Neuronal stem cell (in vitro differentiated cells): ENCODE data around the gene TSPAN17. TPM values are rescaled to one million over a fixed set of nuclear protein-coding genes. Genes with fewer than 3 reads are reported as not detected.
"Not testable (repeated sequence)": the region's sequence is repeated elsewhere in the genome, so short reads cannot be mapped to it uniquely, and the experiment has no call there.

Source experiments
- DNase-seq: peaks from one replicate; pipeline ENCODE4 v3.0.0-alpha.2; 2013; ENCODE audit warnings: low spot score
- H2AFZ ChIP-seq: one replicate; pipeline ENCODE4 v1.6.1; 2013; ENCODE audit warnings: mild to moderate bottlenecking, low read length, inconsistent platforms
- H2AK5ac ChIP-seq: 2 replicates; pipeline ENCODE4 v1.6.1; 2013; ENCODE audit warnings: low read depth, mild to moderate bottlenecking, inconsistent platforms, low read length, moderate library complexity, mixed read lengths
- H2BK120ac ChIP-seq: 2 replicates; pipeline ENCODE4 v1.6.1; 2013; ENCODE audit warnings: low read depth, mild to moderate bottlenecking, inconsistent platforms, low read length, moderate library complexity, mixed read lengths
- H2BK12ac ChIP-seq: one replicate; pipeline ENCODE4 v1.6.1; 2013; ENCODE audit warnings: low read length, inconsistent platforms
- H2BK15ac ChIP-seq: 2 replicates; pipeline ENCODE4 v1.6.1; 2013; ENCODE audit warnings: mild to moderate bottlenecking, low read length, inconsistent platforms, mixed read lengths
- H2BK5ac ChIP-seq: one replicate; pipeline ENCODE4 v1.6.1; 2013; ENCODE audit warnings: inconsistent platforms, mild to moderate bottlenecking, low read length, moderate library complexity
- H3K14ac ChIP-seq: one replicate; pipeline ENCODE4 v1.6.1; 2013; ENCODE audit warnings: low read length, inconsistent platforms
- H3K18ac ChIP-seq: 2 replicates; pipeline ENCODE4 v1.6.1; 2013; ENCODE audit warnings: low read length, inconsistent platforms
- H3K23ac ChIP-seq: 2 replicates; pipeline ENCODE4 v1.6.1; 2013; ENCODE audit warnings: low read depth, mild to moderate bottlenecking, mixed read lengths, low read length, inconsistent platforms; ENCODE audit not compliant: poor library complexity
- H3K27ac ChIP-seq: replicated peaks from 3 replicates; pipeline ENCODE4 v1.5.1; 2013; ENCODE audit warnings: low read length, inconsistent platforms
- H3K27me3 ChIP-seq, 3 experiments: 2 replicates each; pipeline ENCODE4 v1.6.1; 2013; ENCODE audit warnings: low read length in 3 of 3, mild to moderate bottlenecking in 2 of 3, inconsistent platforms in 1 of 3, low read depth in 1 of 3, mixed read lengths in 1 of 3, moderate library complexity in 1 of 3; ENCODE audit not compliant: control insufficient read depth in 3 of 3, insufficient read depth in 3 of 3
- H3K36me3 ChIP-seq, 2 donors: replicated peaks in 1 of 2; 2 replicates each; pipeline ENCODE4 v1.6.1; 2013; ENCODE audit warnings: low read length in 2 of 2; ENCODE audit not compliant: control insufficient read depth in 2 of 2, insufficient read depth in 2 of 2
- H3K4ac ChIP-seq: 2 replicates; pipeline ENCODE4 v1.6.1; 2013; ENCODE audit warnings: inconsistent platforms, mild to moderate bottlenecking, low read length, moderate library complexity
- H3K4me1 ChIP-seq, 2 donors: 1 replicate in 1 of 2; 2 replicates in 1 of 2; pipeline ENCODE4 v1.6.1; 2013; ENCODE audit warnings: low read length in 2 of 2, low read depth in 1 of 2; ENCODE audit not compliant: control insufficient read depth in 2 of 2, insufficient read depth in 1 of 2
- H3K4me2 ChIP-seq: one replicate; pipeline ENCODE4 v1.6.1; 2013; ENCODE audit warnings: mild to moderate bottlenecking, low read length, inconsistent platforms; ENCODE audit not compliant: insufficient read depth, poor library complexity, severe bottlenecking
- H3K4me3 ChIP-seq, 2 donors: 2 replicates each; pipeline ENCODE4 v1.5.1; 2013; ENCODE audit warnings: low read length in 2 of 2, mild to moderate bottlenecking in 2 of 2, inconsistent platforms in 1 of 2, moderate library complexity in 1 of 2
- H3K79me1 ChIP-seq: one replicate; pipeline ENCODE4 v1.6.1; 2013; ENCODE audit warnings: low read depth, mild to moderate bottlenecking, inconsistent platforms, low read length, moderate library complexity
- H3K9ac ChIP-seq: one replicate; pipeline ENCODE4 v1.6.1; 2013; ENCODE audit warnings: mild to moderate bottlenecking, low read depth, low read length, inconsistent platforms; ENCODE audit not compliant: poor library complexity
- H3K9me3 ChIP-seq, 2 donors: replicated peaks in 1 of 2; 2 replicates each; pipeline versions ENCODE3 to v1.6.1; 2013; ENCODE audit warnings: low read length in 2 of 2, mild to moderate bottlenecking in 2 of 2, inconsistent platforms in 1 of 2, low read depth in 1 of 2, mixed read lengths in 1 of 2, moderate library complexity in 1 of 2; ENCODE audit not compliant: control insufficient read depth in 2 of 2, insufficient read depth in 1 of 2
- H4K8ac ChIP-seq: one replicate; pipeline ENCODE4 v1.6.1; 2013; ENCODE audit warnings: low read depth, mild to moderate bottlenecking, inconsistent platforms, low read length, moderate library complexity
- H4K91ac ChIP-seq: one replicate; pipeline ENCODE4 v1.6.1; 2013; ENCODE audit warnings: low read length, low read depth, mild to moderate bottlenecking, inconsistent platforms; ENCODE audit not compliant: poor library complexity
- WGBS, 2 donors: extraction: QIAGEN DNeasy Blood & Tissue Kit; methylation state at CpG; one replicate each; pipeline ENCODE4 v1.1.7; 2013; ENCODE audit warnings: missing lambda C conversion rate in 2 of 2, mixed read lengths in 1 of 2; ENCODE audit not compliant: insufficient read length in 2 of 2, insufficient replicate concordance in 1 of 2; ENCODE audit errors: extremely low coverage in 2 of 2; 5-methylcytosine and 5-hydroxymethylcytosine counted together
- polyA plus RNA-seq, 2 experiments: library from polyadenylated mRNA; stranded (reverse); fragments of 200-250 nt; gene quantifications; one replicate each; pipeline ENCODE4 v1.2.3, GENCODE V29; 2013

The TSPAN17 gene
- 24.8 TPM for polyA plus RNA-seq (2013, experiment 1 of 2)
- polyA plus RNA-seq (2013, experiment 2 of 2), result 23.4 TPM

GRCh38 chr5:176647030-176647842 is at the start of gene TSPAN17:
TSS of gene TSPAN17 (plus strand) at chr5:176647484. CDS start at chr5:176647616, 132 bp downstream.
- Histone ChIP-seq H3K4ac (peak within 1 kb of the TSS; percentile 93), H2BK15ac (peak within 1 kb of the TSS; percentile 88), H2AK5ac (peak within 1 kb of the TSS; percentile 94), H3K9me3 (no peaks in the 10 kb centered on the region), H3K14ac (peak within 1 kb of the TSS; percentile 84), H2AFZ (peak within 1 kb of the TSS; percentile 96), H2BK120ac (no peak within 1 kb of the TSS), H3K9ac (peak within 1 kb of the TSS; percentile 83), H3K4me1 (peaks cover 4 to 19% of the 10 kb centered on the region in 2 donors), H4K8ac (peak within 1 kb of the TSS; percentile 93), H2BK12ac (peak within 1 kb of the TSS; percentile 98), H2BK5ac (peak within 1 kb of the TSS; percentile 85), H4K91ac (peak within 1 kb of the TSS; percentile 89), H3K27ac (no peak within 1 kb of the TSS), H3K18ac (peak within 1 kb of the TSS; percentile 96), H3K4me3 (peak within 1 kb of the TSS; percentile 75 to 85), H3K36me3 (no peaks in the 10 kb centered on the region), H3K79me1 (peaks cover 5% of the 10 kb centered on the region), H3K27me3 (peaks cover 0 to 39% (median 4%) of the 10 kb centered on the region in 3 experiments), H3K4me2 (peak within 1 kb of the TSS; percentile 100), H3K23ac (peak within 1 kb of the TSS; percentile 98)
- DNase-seq, result peak; percentile 99
- no CpG with 5 or more reads among the region's 63 CpGs for WGBS, 2 donors

GRCh38 chr5:176599749-176600430 is 47.4 kb upstream of the TSPAN17 start:
- DNase-seq, H3K4me1 ChIP-seq, H3K14ac ChIP-seq, H2BK12ac ChIP-seq, H2BK15ac ChIP-seq, H2BK5ac ChIP-seq, H4K91ac ChIP-seq, H3K4me2 ChIP-seq, H3K79me1 ChIP-seq, H2AK5ac ChIP-seq, H3K9ac ChIP-seq, H3K27ac ChIP-seq, H3K23ac ChIP-seq, H3K9me3 ChIP-seq, H4K8ac ChIP-seq, H3K27me3 ChIP-seq, H3K4me3 ChIP-seq, H3K18ac ChIP-seq, H2AFZ ChIP-seq, H3K4ac ChIP-seq, H2BK120ac ChIP-seq: not testable (repeated sequence)
- H3K36me3 ChIP-seq, result peaks cover 2 to 39% of the 10 kb centered on the region in 2 donors
- no CpG with 5 or more reads among the region's 19 CpGs for WGBS, 2 donors

GRCh38 chr5:176601901-176602482 is 45.3 kb upstream of the TSPAN17 start:
- peaks cover 0 to 3% of the 10 kb centered on the region in 2 donors for H3K4me1 ChIP-seq
- no peak overlapping the region for H4K8ac ChIP-seq
- no peak overlapping the region for H4K91ac ChIP-seq
- H2BK15ac ChIP-seq, result no peak overlapping the region
- H3K9me3 ChIP-seq, result no peaks in the 10 kb centered on the region
- H3K79me1 ChIP-seq, result peaks cover 4% of the 10 kb centered on the region
- no peak overlapping the region for H2BK12ac ChIP-seq
- H2AFZ ChIP-seq, result no peak overlapping the region
- no CpG with 5 or more reads among the region's 12 CpGs for WGBS, 2 donors
- no peak overlapping the region for H3K27ac ChIP-seq
- no peak overlapping the region for H2BK120ac ChIP-seq
- no peak for DNase-seq
- no peak overlapping the region for H3K4me3 ChIP-seq
- no peak overlapping the region for H3K14ac ChIP-seq
- no peak overlapping the region for H3K4me2 ChIP-seq
- peaks cover 2 to 39% of the 10 kb centered on the region in 2 donors for H3K36me3 ChIP-seq
- no peak overlapping the region for H2AK5ac ChIP-seq
- H2BK5ac ChIP-seq, result no peak overlapping the region
- no peak overlapping the region for H3K4ac ChIP-seq
- H3K27me3 ChIP-seq, result no peaks in the 10 kb centered on the region
- H3K23ac ChIP-seq, result no peak overlapping the region
- H3K9ac ChIP-seq, result no peak overlapping the region
- no peak overlapping the region for H3K18ac ChIP-seq

- Histone ChIP-seq H3K4me1 (peaks cover 0 to 3% of the 10 kb centered on the region in 2 donors), H2AFZ (no peak overlapping the region), H3K18ac (no peak overlapping the region), H4K91ac (no peak overlapping the region), H3K4me3 (no peak overlapping the region), H2BK120ac (no peak overlapping the region), H3K23ac (no peak overlapping the region), H3K9ac (no peak overlapping the region), H3K14ac (no peak overlapping the region), H2AK5ac (no peak overlapping the region), H3K36me3 (peaks cover 0 to 35% of the 10 kb centered on the region in 2 donors), H2BK12ac (no peak overlapping the region), H2BK15ac (no peak overlapping the region), H3K27me3 (no peaks in the 10 kb centered on the region), H3K79me1 (peaks cover 4% of the 10 kb centered on the region), H3K4ac (no peak overlapping the region), H3K9me3 (no peaks in the 10 kb centered on the region), H2BK5ac (no peak overlapping the region), H4K8ac (no peak overlapping the region), H3K4me2 (no peak overlapping the region), H3K27ac (no peak overlapping the region)
- no peak for DNase-seq
- no CpG with 5 or more reads among the region's 2 CpGs for WGBS, 2 donors
These were observed 44.2 kb upstream of the TSPAN17 start for GRCh38 chr5:176603091-176603490.
